GM19397 (cell line): ENCODE results near the gene TICRR.
A peak's percentile ranks its signal among the peaks of the same experiment; 100 is the strongest.
"Not testable (repeated sequence)": the region's sequence is repeated elsewhere in the genome, so short reads cannot be mapped to it uniquely, and the experiment has no call there.

Experiments used
- ATAC-seq: cut with Tn5 transposase; IDR thresholded peaks from one replicate; pipeline ENCODE4 v1.9.1; 2021; ENCODE audit warnings: mild to moderate bottlenecking, moderate library complexity; ENCODE audit not compliant: unreplicated experiment

TICRR gene

GRCh38 chr15:89559769-89560264 lies 15.5 kb upstream of the TICRR start:
- ATAC-seq = no peak

DNA sequence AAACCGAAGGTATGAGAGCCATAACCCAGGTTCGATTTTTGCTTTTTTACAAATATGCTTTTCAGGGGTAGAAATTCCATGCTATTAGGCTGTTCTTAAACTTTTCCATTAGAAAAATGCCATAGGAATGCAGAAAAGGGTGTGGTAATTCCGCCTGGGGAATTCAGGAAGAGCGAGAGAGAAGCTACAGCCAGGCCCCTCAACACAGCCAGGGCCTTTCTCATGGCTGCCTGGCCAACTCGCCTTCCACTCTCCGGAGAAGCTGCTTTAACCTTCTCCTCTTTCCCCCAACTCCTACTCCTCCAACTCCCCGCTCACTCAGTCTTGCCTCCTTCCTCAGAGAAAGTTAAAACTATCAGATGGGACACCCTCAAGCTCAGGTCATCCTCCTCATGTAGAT lies 9.1 kb upstream of the TICRR start:
- ATAC-seq = no peak

DNA sequence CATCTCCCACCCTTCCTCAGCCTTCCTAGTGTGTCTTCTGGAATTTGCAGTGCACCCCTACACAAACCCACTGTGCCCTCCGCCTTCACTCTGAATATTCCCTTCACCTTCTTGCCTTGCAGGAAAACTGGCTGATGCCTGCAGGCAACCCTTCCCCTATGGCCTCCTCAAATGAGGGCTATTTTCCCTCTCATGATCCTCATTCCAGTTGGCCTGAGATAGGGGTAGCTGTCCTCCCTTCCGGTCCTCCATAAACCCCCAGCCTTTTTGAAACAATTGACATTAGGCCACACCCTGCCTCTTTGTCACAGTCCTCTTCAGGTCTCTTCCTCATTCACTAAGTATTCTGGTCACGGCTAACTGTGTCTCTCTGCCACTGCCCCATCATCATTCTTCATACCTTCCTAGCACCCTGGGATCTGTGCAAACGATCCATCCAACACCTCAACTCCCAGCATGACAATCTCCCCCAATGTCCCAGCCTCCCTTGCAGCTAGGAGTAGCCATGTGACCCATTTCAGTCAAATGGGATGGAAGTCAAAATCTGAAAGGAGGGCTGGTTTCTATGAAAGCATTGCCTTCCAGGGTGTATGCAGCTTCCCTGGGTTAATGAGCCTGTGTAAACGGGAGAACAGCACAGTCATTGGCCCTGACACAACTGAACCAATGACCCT lies 8.5 kb upstream of the TICRR start:
- no peak for ATAC-seq

- no peak for ATAC-seq
Observed at GRCh38 chr15:89569090-89569745, 6.1 kb upstream of the TICRR start.

- peak; percentile 26 for ATAC-seq
Observed at GRCh38 chr15:89575656-89576416, 567 bp downstream of the TICRR start.

GRCh38 chr15:89576417-89576773 lies 1.1 kb downstream of the TICRR start:
- no peak for ATAC-seq

DNA sequence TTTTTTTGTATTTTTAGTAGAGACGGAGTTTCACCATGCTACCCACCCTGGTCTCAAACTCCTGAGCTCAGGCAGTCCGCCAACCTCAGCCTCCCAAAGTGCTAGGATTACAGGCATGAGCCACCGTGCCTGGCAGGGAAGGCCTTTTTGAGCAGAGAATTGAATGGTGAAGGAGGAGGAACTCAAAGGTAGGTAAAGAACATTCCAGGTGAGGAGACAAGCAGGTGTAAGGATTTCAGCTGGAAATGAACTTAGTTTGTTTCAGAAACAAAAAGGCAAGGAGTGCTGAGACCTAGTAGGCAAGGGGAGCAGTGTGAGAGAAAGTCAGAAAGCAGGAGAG lies 2.5 kb downstream of the TICRR start:
- no peak for ATAC-seq

DNA sequence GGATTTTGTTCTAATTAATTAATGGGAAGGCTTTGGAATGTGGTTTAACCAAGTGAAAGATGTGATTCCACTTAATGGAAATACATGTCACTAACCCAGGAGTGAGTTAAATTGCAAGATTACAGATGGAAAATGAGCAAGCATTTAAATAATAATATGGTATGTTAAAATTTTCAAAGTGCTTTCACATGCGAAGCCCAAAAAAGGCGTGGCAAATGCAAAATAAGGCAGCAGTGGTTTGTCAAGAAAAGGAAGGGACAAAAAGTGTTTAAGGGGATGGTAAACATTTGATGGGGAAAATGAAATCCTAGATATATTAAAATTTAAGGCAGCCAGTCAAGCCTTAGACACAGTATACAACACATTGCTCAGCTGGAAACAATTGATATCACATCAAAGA lies 2.9 kb downstream of the TICRR start:
- ATAC-seq = no peak

DNA sequence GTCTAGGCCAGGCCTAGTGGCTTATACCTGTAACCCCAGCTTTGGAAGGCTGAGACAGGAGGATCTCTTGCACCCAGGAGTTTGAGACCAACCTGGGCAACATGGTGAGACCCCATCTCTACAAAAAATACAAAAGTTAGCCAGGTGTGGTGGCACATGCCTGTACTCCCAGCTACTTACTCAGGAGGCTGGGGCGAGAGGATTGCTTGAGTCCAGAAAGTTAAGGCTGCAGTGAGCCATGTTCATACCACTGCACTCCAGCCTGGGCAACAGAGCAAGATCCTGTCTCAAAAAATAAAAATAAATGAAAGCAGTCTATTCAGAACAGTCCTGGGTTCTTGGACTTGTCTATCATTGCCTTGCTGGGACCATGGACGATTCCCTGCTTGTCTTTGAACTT lies 5.5 kb downstream of the TICRR start:
- ATAC-seq = not testable (repeated sequence)

- ATAC-seq = no peak
Observed at GRCh38 chr15:89586651-89587050, 11.4 kb downstream of the TICRR start.

GRCh38 chr15:89587955-89588354 lies 12.7 kb downstream of the TICRR start:
- no peak for ATAC-seq

GRCh38 chr15:89591834-89592233 lies 16.6 kb downstream of the TICRR start:
- ATAC-seq = no peak

- no peak for ATAC-seq
Observed at GRCh38 chr15:89593018-89593417, 17.7 kb downstream of the TICRR start.

DNA sequence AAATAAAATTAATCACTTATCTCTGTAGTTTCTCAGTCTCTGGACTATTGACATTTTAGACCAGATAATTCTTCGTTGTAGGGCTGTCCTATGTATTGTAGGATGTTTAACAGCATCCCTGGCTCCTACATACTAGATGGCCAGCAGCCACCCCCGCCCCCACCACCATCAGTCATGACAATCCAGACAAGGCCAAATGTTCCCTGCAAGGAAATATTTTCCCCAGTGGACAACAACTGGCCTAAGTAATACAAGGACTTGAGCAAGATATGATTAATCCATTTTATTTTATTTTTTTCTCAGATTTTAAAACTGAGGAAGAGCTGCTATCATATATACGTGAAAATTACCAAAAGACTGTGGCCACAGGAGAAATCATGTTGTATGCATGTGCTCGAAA lies 23.8 kb downstream of the TICRR start:
- ATAC-seq = no peak

- ATAC-seq = no peak
Observed at GRCh38 chr15:89611317-89611716, 36.0 kb downstream of the TICRR start.

DNA sequence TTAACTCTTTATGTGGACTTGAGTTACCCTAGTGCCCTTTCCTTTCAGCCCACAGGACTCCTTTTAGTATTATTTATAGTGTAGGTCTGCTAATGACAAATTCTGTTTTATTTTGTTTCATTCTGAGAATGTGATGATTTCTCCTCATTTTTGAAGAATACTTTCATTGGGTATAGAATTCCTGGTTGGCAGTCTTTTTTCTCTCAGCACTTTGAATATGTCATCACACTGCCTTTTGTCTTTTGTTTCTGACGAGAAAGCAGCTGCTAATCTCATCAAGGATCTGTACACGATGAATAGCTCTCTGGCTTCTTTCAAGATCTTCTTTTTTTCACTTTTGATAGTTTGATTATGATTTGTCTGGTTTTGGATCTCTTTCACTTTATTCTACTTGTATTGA lies 37.8 kb downstream of the TICRR start:
- no peak for ATAC-seq

DNA sequence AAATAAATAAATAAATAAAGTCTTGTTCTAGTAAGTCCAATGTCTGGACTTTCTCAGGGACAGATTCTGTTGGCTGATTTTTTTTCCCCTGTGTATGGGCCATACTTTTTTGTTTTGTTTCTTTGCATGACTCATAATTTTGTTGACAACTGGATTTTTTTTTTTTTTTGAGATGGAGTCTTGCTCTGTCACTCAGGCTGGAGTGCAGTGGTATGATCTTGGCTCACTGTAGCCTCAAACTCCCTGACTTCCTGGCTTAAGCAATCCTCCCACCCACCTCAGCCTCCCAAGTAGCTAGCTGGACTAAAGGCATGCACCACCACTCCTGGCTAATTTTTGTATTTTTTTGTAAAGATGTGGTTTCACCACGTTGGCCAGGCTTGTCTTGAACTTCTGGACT lies 38.9 kb downstream of the TICRR start:
- no peak for ATAC-seq

DNA sequence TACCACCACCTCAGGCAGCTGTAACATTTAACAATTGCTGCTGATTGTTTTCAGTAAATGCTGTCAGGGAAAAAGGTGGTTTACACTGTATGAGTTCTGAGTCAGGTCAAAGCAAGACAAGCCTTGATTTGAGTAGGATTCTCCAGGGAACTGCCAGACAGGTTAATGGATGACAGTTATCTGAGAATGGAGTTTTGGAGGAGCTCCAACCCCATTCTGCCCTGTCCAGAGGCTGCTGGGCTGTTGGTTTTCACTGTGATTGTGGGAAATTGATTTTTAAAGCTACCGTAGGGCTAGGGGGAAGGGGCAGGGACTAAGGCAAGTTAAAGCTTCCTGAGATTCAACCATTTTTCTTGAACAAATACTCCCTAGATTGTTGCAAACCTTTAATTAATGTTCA lies 39.9 kb downstream of the TICRR start:
- ATAC-seq = no peak

GRCh38 chr15:89616228-89616627 lies 41.0 kb downstream of the TICRR start:
- ATAC-seq = no peak

- ATAC-seq = no peak
Observed at GRCh38 chr15:89621547-89621946, 46.3 kb downstream of the TICRR start.

DNA sequence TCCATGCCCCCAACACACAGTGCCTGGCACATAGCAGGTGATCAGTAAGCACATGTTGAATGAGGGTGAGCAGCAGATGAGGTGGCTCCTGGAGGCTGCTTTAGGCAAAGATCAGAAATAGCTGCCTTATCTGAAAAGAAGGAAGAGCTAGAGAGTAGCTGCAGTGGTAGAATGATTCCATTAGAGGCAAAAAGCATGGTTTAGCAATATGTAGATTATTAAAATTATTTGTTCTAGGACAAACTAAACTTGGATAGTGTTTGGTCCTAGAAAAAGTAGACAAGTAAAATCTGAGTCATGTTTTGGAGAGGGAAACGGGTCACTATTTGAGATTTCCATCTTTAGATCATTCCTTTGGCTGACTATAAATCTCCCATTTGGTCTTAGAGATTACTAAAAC lies 47.9 kb downstream of the TICRR start:
- no peak for ATAC-seq

DNA sequence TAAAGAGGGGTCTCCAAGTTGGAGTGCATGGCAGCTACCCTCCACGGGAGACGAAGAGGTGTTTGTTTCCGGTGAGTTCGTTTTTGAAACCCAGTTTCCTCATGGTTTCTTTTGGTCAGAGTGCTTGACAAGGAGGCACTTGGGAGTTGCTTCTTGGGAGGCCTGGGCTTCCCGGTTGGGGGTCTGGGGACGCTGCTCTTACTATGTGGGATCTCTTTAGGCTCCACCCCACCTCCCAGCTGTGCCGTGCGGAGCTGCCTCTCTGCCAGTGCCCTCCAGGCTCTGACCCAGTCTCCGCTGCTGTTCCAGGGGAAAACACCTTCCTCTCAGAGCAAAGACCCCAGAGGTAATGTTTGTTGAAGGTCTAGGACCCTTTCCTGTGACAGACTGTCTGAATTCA lies 50.4 kb downstream of the TICRR start:
- ATAC-seq = no peak
